Measurements from ENCODE around the gene PNMA8A. TPM values are rescaled to one million over a fixed set of nuclear protein-coding genes. Genes with fewer than 3 reads are reported as not detected.

PNMA8A gene
- total and polyA plus RNA-seq, 2 donors (not counting 1 experiment from before 2014, with no cell fraction given) = 0.45 to 8.9 TPM

GRCh38 chr19:46475986-46476385, 4.6 kb upstream of the PNMA8A start:
- Histone ChIP-seq H3K4me2 (ENCODE audit: extremely low read depth, insufficient read depth, low read length) (no peak overlapping the region), H2AFZ (ENCODE audit: low read length) (no peak overlapping the region), H3K4me1 (ENCODE audit: control insufficient read depth, extremely low read depth, insufficient read depth, low read length) (peaks cover 4% of the 10 kb centered on the region), H4K20me1 (ENCODE audit: control insufficient read depth, extremely low read depth, insufficient read depth, low read length) (no peaks in the 10 kb centered on the region), H3K27ac (ENCODE audit: insufficient read depth, low read length) (no peak overlapping the region), H3K9ac (ENCODE audit: insufficient read depth, low read length) (no peak overlapping the region), H3K27me3 (ENCODE audit: control insufficient read depth, insufficient read depth, low read length) (no peaks in the 10 kb centered on the region), H3K36me3 (ENCODE audit: control insufficient read depth, insufficient read depth, low read length) (no peaks in the 10 kb centered on the region), H3K79me2 (ENCODE audit: control insufficient read depth, insufficient read depth, low read length) (no peaks in the 10 kb centered on the region), H3K4me3 (replicated peaks in 1 of 4; ENCODE audit: control extremely low read depth in 1 of 4, insufficient read depth in 1 of 4, low read depth in 3 of 4, low read length in 4 of 4) (no peak overlapping the region), H3K9me3 (ENCODE audit: control insufficient read depth, insufficient read depth, low read depth, low read length) (no peaks in the 10 kb centered on the region)
- DNase-seq (ENCODE audit: low read depth in 2 of 2) = peak in 1 of 2 donors; percentile 60
- TF ChIP-seq EZH2 (IDR thresholded peaks at IDR 0.05; ENCODE audit: low read length, missing control alignments) = no peak
- no peak for TF ChIP-seq CTCF (conservative IDR thresholded peaks at IDR 0.05 in 1 of 2, IDR thresholded peaks at IDR 0.05 in 1 of 2; ENCODE audit: low read depth in 1 of 2, low read length in 2 of 2)

GRCh38 chr19:46474211-46474610, 2.8 kb upstream of the PNMA8A start:
- H3K4me2 ChIP-seq (ENCODE audit: extremely low read depth, insufficient read depth, low read length) = no peak overlapping the region
- no peak for TF ChIP-seq CTCF (conservative IDR thresholded peaks at IDR 0.05 in 1 of 2, IDR thresholded peaks at IDR 0.05 in 1 of 2; ENCODE audit: low read depth in 1 of 2, low read length in 2 of 2)
- no peak for TF ChIP-seq EZH2 (IDR thresholded peaks at IDR 0.05; ENCODE audit: low read length, missing control alignments)
- DNase-seq (ENCODE audit: low read depth in 2 of 2) = no peak
- no peaks in the 10 kb centered on the region for H3K27me3 ChIP-seq (ENCODE audit: control insufficient read depth, insufficient read depth, low read length)
- no peak overlapping the region for H3K4me3 ChIP-seq (replicated peaks in 1 of 4; ENCODE audit: control extremely low read depth in 1 of 4, insufficient read depth in 1 of 4, low read depth in 3 of 4, low read length in 4 of 4)
- no peaks in the 10 kb centered on the region for H3K4me1 ChIP-seq (ENCODE audit: control insufficient read depth, extremely low read depth, insufficient read depth, low read length)
- H4K20me1 ChIP-seq (ENCODE audit: control insufficient read depth, extremely low read depth, insufficient read depth, low read length) = no peaks in the 10 kb centered on the region
- no peak overlapping the region for H2AFZ ChIP-seq (ENCODE audit: low read length)
- no peaks in the 10 kb centered on the region for H3K36me3 ChIP-seq (ENCODE audit: control insufficient read depth, insufficient read depth, low read length)
- H3K9me3 ChIP-seq (ENCODE audit: control insufficient read depth, insufficient read depth, low read depth, low read length) = no peaks in the 10 kb centered on the region
- no peak overlapping the region for H3K9ac ChIP-seq (ENCODE audit: insufficient read depth, low read length)
- no peak overlapping the region for H3K27ac ChIP-seq (ENCODE audit: insufficient read depth, low read length)
- H3K79me2 ChIP-seq (ENCODE audit: control insufficient read depth, insufficient read depth, low read length) = no peaks in the 10 kb centered on the region

- Histone ChIP-seq H4K20me1 (ENCODE audit: control insufficient read depth, extremely low read depth, insufficient read depth, low read length) (no peaks in the 10 kb centered on the region), H3K36me3 (ENCODE audit: control insufficient read depth, insufficient read depth, low read length) (no peaks in the 10 kb centered on the region), H2AFZ (ENCODE audit: low read length) (no peak overlapping the region), H3K9me3 (ENCODE audit: control insufficient read depth, insufficient read depth, low read depth, low read length) (no peaks in the 10 kb centered on the region), H3K4me2 (ENCODE audit: extremely low read depth, insufficient read depth, low read length) (no peak overlapping the region), H3K79me2 (ENCODE audit: control insufficient read depth, insufficient read depth, low read length) (no peaks in the 10 kb centered on the region), H3K4me3 (replicated peaks in 1 of 4; ENCODE audit: control extremely low read depth in 1 of 4, insufficient read depth in 1 of 4, low read depth in 3 of 4, low read length in 4 of 4) (no peak overlapping the region), H3K9ac (ENCODE audit: insufficient read depth, low read length) (no peak overlapping the region), H3K27ac (ENCODE audit: insufficient read depth, low read length) (no peak overlapping the region), H3K4me1 (ENCODE audit: control insufficient read depth, extremely low read depth, insufficient read depth, low read length) (no peaks in the 10 kb centered on the region), H3K27me3 (ENCODE audit: control insufficient read depth, insufficient read depth, low read length) (no peaks in the 10 kb centered on the region)
- no peak for DNase-seq (ENCODE audit: low read depth in 2 of 2)
- TF ChIP-seq EZH2 (IDR thresholded peaks at IDR 0.05; ENCODE audit: low read length, missing control alignments) (no peak), CTCF (conservative IDR thresholded peaks at IDR 0.05 in 1 of 2, IDR thresholded peaks at IDR 0.05 in 1 of 2; ENCODE audit: low read depth in 1 of 2, low read length in 2 of 2) (no peak)
Observed at GRCh38 chr19:46472592-46472991, 1.2 kb upstream of the PNMA8A start.

Measured in fibroblast of lung (primary cell).